ENCODE measurements around the gene GCM1.

- TF ChIP-seq CTCF (conservative IDR thresholded peaks at IDR 0.05): no peak
- no peak for TF ChIP-seq ZFX (IDR thresholded peaks at IDR 0.05)
Observed at GRCh38 chr6:53107091-53107490, 41.5 kb downstream of the GCM1 start.

Measured in C4-2B (cell line).